Esophagus squamous epithelium (tissue), 5 donors: ENCODE results near the gene TMCC1. TPM values are rescaled to one million over a fixed set of nuclear protein-coding genes. Genes with fewer than 3 reads are reported as not detected.

Experiments
- DNase-seq: peaks from one replicate; lab custom pipeline; 2025; lab: John Stamatoyannopoulos, UW
- H3K27ac ChIP-seq, 4 donors: fragments of 200-600 bp; sonication (generic); one replicate each; pipeline ENCODE4 v1.5.1; 2016 to 2019; ENCODE audit warnings: mild to moderate bottlenecking in 1 of 4
- H3K27me3 ChIP-seq, 4 donors: fragments of 200-600 bp; sonication (generic); 1 replicate in 3 of 4; 2 replicates in 1 of 4; pipeline versions ENCODE4 v1.5.1 to v1.6.0; 2017 to 2021; ENCODE audit warnings: antibody characterized with exemption in 1 of 4
- H3K36me3 ChIP-seq, 3 donors: fragments of 200-600 bp; sonication (generic); one replicate each; pipeline ENCODE4 v1.5.1; 2016 to 2019
- H3K4me1 ChIP-seq, 3 donors: fragments of 200-600 bp; sonication (generic); one replicate each; pipeline ENCODE4 v1.5.1; 2017 to 2019
- H3K4me3 ChIP-seq, 4 donors: fragments of 200-600 bp; sonication (generic); 1 replicate in 3 of 4; 2 replicates in 1 of 4; pipeline ENCODE4 v1.5.1; 2016 to 2019; ENCODE audit warnings: mild to moderate bottlenecking in 2 of 4, moderate library complexity in 1 of 4
- H3K9me3 ChIP-seq, 3 donors: fragments of 200-600 bp; sonication (generic); one replicate each; pipeline ENCODE4 v1.5.1; 2016 to 2019
- POLR2A ChIP-seq, 4 donors: fragments of 450-650 bp; IDR thresholded peaks; one replicate each; pipeline ENCODE4 v1.6.1; 2017; ENCODE audit warnings: antibody characterized with exemption in 4 of 4, mild to moderate bottlenecking in 4 of 4, moderate library complexity in 3 of 4
- WGBS, 2 donors: methylation state at CpG; one replicate each; pipeline ENCODE4 v1.1.5; 2018; 5-methylcytosine and 5-hydroxymethylcytosine counted together
- intact Hi-C: fragments of 100-400 bp; cut with DNase I; formaldehyde crosslinking; loops from one replicate; pipeline ENCODE4 v1.15.0; 2022
- total RNA-seq, 4 donors: library from RNA; depleted of rRNA; stranded (reverse); fragments of >200 nt; gene quantifications; one replicate each; pipeline ENCODE4 v1.1.0, GENCODE V29; 2016
- TF ChIP-seq, protein P1 (sequence below), 6 experiments: fragments of 450-650 bp in 4 of 6; fragments of 200-600 bp in 2 of 6; sonication (generic) in 2 of 6; IDR thresholded peaks; one replicate each; pipeline ENCODE4 v1.5.1; 2016 to 2019; ENCODE audit warnings: antibody characterized with exemption in 6 of 6, mild to moderate bottlenecking in 4 of 6, moderate library complexity in 4 of 6
- donor health status: DM: yes; HTN: yes; CAD: no.

The TMCC1 gene
- total RNA-seq, 4 donors from 2014 or later, result 13.1 to 23.5 (median 18.4) TPM

DNA sequence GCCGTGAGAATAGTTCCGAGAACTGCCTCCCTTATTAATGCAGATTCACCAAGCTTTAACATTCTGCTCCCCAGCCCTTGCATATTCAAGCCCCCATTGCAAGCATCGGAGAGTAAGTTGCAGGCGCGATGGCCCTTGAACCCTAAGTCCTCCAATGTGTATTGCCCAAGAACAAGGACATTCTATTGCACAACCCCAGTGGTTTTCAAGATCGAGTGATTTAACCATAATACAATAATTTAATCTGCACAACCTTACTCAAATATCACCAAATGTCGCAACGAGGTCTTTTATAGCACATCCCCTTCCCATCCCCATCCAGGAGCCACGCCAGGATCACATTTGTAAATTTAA is 265.4 kb downstream of the TMCC1 start:
- intact Hi-C loops, result loop anchor here (10.0 kb wide), 1 partner anchor 467 kb away; no protein-coding TSS in a partner anchor
- peak overlapping the region; percentile 89 to 98 (median 94) for H3K27ac ChIP-seq
- WGBS, 2 donors, result 21 to 23% methylated on average over 9 of the region's 9 CpGs
- H3K27me3 ChIP-seq, result no peaks in the 10 kb centered on the region
- peaks cover 36 to 60% (median 40%) of the 10 kb centered on the region in 3 donors for H3K4me1 ChIP-seq
- DNase-seq, result no peak
- TF ChIP-seq, protein P1, sequence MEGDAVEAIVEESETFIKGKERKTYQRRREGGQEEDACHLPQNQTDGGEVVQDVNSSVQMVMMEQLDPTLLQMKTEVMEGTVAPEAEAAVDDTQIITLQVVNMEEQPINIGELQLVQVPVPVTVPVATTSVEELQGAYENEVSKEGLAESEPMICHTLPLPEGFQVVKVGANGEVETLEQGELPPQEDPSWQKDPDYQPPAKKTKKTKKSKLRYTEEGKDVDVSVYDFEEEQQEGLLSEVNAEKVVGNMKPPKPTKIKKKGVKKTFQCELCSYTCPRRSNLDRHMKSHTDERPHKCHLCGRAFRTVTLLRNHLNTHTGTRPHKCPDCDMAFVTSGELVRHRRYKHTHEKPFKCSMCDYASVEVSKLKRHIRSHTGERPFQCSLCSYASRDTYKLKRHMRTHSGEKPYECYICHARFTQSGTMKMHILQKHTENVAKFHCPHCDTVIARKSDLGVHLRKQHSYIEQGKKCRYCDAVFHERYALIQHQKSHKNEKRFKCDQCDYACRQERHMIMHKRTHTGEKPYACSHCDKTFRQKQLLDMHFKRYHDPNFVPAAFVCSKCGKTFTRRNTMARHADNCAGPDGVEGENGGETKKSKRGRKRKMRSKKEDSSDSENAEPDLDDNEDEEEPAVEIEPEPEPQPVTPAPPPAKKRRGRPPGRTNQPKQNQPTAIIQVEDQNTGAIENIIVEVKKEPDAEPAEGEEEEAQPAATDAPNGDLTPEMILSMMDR (IDR thresholded peaks at IDR 0.05), result no peak
- TF ChIP-seq POLR2A (IDR thresholded peaks at IDR 0.05), result no peak
- H3K36me3 ChIP-seq, result no peaks in the 10 kb centered on the region
- peak overlapping the region; percentile 52 to 74 (median 62) for H3K4me3 ChIP-seq
- H3K9me3 ChIP-seq, result no peaks in the 10 kb centered on the region

DNA sequence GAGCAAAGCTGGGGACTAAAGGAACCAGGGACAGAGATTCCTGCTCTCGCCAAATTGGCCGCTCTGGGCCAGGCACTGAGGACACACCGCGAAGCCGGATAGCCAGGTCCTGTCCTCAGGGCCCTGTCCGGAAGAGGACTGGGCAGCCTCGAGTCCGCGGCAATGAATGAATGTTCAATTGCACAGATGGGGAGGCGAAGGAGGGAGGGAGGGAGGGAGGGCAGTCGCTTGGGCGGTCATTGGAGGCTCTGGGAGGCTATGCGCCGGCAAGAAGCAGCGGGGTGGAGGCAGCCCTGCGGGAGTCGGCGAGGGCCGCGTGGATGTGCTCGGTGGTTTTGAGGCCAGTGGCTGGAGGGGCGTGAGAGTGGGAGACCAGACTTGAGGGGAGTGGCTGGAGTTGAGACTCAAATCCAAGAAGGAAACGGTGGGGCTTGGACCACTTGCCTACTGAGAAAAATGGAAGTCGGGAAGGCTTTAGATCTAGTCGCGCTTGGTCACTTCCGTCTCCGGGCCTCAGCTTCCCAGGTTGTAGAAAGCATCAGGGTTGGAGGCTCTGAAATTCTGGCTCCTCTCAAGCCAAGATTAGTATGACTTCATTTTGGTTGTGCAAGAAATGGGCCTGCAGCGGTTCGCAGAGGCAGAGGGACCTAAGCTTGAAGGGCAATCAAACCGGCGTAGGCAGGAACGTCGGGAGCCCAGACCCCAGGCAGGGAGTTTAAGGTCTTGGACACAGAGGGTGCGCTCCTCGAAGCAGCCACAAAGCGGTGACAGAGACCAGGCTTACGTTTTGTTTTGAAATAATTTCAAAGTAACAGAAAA is 266.0 kb downstream of the TMCC1 start:
- 1% methylated on average over 26 to 27 of the region's 38 CpGs for WGBS, 2 donors
- intact Hi-C loops, result loop anchor here (10.0 kb wide), 1 partner anchor 467 kb away; no protein-coding TSS in a partner anchor

DNA sequence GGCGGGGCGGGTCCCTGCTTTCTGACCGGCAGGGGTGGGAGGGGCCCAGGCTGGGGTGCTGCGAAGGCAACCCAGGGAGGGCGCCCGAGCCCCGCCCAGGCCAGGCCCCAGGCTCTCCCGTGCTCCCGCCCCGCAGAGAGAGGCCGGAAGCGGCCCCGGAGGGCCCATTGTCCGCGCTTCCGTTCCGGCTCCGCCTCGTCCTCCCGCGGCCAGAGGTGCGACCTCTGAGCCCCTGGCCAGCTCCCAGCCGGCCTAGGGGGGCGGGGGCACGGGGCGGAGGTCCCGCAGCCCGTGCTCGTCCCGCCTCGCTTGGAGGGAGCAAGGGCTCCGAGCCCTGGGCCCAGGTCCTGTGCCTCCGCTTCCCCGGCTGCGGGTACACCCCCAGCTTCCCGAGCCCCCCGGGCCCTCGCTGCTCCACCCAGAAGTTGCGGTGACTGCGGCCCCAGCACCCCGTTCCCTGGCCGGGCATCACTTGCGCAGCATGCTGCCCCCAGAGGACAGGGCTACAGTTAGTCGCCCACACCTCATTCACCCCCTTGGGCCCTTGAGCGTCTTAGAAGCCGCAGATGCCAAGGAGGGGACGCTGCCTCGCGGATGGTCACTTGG is 266.7 kb downstream of the TMCC1 start:
- H3K9me3 ChIP-seq, result no peaks in the 10 kb centered on the region
- peak overlapping the region; percentile 52 to 74 (median 62) for H3K4me3 ChIP-seq
- H3K36me3 ChIP-seq, result no peaks in the 10 kb centered on the region
- H3K27ac ChIP-seq, result peak overlapping the region; percentile 89 to 98 (median 94)
- no CpG with 5 or more reads among the region's 49 CpGs for WGBS, 2 donors
- no peaks in the 10 kb centered on the region for H3K27me3 ChIP-seq
- H3K4me1 ChIP-seq, result peaks cover 39 to 73% (median 52%) of the 10 kb centered on the region in 3 donors
- intact Hi-C loops, result loop anchor here (10.0 kb wide), 1 partner anchor 468 kb away; no protein-coding TSS in a partner anchor
- DNase-seq, result peak; percentile 40
- TF ChIP-seq POLR2A (IDR thresholded peaks at IDR 0.05), result peak in 2 of 4 donors; percentile 34 to 87
- TF ChIP-seq, protein P1 (IDR thresholded peaks at IDR 0.05), result no peak

More for the DNA sequence above, 266.0 kb downstream of the TMCC1 start:
- peak overlapping the region; percentile 52 to 74 (median 62) for H3K4me3 ChIP-seq
- TF ChIP-seq, protein P1 (IDR thresholded peaks at IDR 0.05), result peak; percentile 63 to 90 (median 83)
- TF ChIP-seq POLR2A (IDR thresholded peaks at IDR 0.05), result peak in 1 of 4 donors; percentile 32
- H3K9me3 ChIP-seq, result no peaks in the 10 kb centered on the region
- peak; percentile 46 for DNase-seq
- peaks cover 39 to 65% (median 46%) of the 10 kb centered on the region in 3 donors for H3K4me1 ChIP-seq
- H3K27ac ChIP-seq, result peak overlapping the region; percentile 89 to 98 (median 94)
- H3K27me3 ChIP-seq, result no peaks in the 10 kb centered on the region
- H3K36me3 ChIP-seq, result no peaks in the 10 kb centered on the region

DNA sequence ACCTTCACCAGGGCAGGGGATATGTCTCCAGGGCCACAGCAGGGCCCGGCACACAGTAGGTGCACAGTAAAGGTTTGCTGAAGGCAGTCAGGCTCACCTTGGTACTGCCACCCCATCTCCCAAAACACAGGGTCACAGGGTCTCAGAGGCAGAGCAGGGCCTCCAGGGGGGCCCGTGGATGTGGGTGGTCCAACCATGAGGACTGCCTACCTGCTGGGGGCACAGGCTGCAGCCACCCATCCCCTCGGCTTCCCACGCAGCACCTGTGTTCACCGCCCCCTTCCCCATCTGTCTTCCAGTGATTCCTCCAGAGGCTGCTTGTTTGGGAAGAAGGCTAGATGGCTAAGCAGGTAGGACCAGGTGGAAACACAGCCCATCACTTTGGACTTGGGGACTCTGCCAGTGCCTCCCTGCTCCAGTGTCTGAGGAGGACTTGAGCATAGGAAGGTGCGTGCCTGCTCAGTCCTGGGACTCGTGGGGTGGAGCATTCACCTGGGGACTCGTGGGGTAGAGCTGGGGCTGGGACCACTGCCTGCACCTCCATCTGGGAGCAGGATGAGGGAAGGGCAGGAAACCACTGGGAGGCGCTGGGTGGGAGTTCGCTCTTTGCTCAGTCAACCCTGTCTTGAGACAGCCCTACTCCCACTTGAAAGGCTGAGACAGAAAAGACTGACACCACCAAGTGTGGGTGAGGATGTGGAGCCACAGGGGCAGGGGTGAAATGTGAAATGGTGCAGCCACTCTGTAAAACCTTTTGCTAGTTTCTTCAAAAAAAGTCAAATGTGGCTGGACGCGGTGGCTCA is 268.2 kb downstream of the TMCC1 start:
- whole genome bisulfite sequencing, 2 donors, result 83 to 85% methylated on average over 5 to 7 of the region's 12 CpGs
- peaks cover 39 to 86% (median 52%) of the 10 kb centered on the region in 3 donors for H3K4me1 ChIP-seq

More for the DNA sequence above, 268.2 kb downstream of the TMCC1 start:
- H3K27ac ChIP-seq, result peak overlapping the region; percentile 58 to 95 (median 92)
- no peak overlapping the region for H3K4me3 ChIP-seq
- no peaks in the 10 kb centered on the region for H3K36me3 ChIP-seq
- no peak for DNase-seq
- no peaks in the 10 kb centered on the region for H3K9me3 ChIP-seq
- no peaks in the 10 kb centered on the region for H3K27me3 ChIP-seq
- intact Hi-C loops, result loop anchor here (10.0 kb wide), 1 partner anchor 470 kb away; no protein-coding TSS in a partner anchor
- no peak for TF ChIP-seq POLR2A (IDR thresholded peaks at IDR 0.05)
- TF ChIP-seq, protein P1 (IDR thresholded peaks at IDR 0.05), result no peak
